Mucosa of gallbladder (tissue), 1 donor: ENCODE results near the gene DIPK2A. TPM values are rescaled to one million over a fixed set of nuclear protein-coding genes. Genes with fewer than 3 reads are reported as not detected.

ENCODE experiments used
- DNase-seq: peaks from one replicate; pipeline ENCODE4 v3.0.0-alpha.2; 2020; ENCODE audit warnings: low spot score
- total RNA-seq: library from RNA; stranded (reverse); gene quantifications from one replicate; pipeline ENCODE4 v1.2.1, GENCODE V29; 2021
- donor health status: DM: no; HTN: no; CAD: no.

DIPK2A gene, protein sequence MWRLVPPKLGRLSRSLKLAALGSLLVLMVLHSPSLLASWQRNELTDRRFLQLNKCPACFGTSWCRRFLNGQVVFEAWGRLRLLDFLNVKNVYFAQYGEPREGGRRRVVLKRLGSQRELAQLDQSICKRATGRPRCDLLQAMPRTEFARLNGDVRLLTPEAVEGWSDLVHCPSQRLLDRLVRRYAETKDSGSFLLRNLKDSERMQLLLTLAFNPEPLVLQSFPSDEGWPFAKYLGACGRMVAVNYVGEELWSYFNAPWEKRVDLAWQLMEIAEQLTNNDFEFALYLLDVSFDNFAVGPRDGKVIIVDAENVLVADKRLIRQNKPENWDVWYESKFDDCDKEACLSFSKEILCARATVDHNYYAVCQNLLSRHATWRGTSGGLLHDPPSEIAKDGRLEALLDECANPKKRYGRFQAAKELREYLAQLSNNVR
- total RNA-seq = 44.1 TPM

DNA sequence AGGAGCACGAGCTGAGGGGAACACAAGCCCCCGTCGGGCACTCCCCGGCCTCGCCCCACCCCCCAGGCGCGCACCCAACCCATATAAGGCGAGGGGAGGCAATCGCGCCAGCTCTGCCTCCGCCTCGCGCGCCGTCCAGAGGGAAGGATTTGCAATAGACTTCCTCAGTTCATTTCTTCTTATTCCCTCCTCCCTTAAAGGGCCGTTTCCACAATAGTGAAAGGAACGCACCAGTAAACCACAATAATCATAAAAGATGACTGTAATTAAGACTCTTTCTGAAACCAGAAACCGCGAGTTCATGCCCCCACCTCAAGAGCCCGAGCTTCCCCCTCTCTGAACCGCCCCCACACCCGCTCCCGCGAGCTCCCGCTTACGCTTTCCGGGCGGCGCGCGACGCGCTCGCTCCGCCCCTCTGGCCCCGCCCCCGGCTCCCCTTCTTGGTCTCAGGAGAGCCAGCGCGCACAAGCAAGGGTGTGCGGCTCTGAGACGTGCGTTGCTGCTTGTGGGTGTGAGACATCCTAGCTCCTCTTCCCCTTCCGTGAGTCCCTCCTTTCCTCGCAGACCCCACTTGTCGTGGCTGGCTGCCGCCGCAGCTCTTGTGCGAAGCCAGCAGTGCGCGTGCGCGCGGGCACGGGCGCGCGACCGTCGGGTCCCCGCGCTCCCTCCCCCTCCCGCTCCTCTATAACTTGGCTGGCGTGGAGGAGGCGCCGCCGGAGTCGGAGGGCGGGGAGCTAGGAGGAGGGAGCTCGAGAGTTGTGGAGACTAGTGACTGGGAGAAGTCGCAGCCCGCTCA, at the start of gene DIPK2A:
TSS of gene DIPK2A (plus strand) at position 465 of the 796 bp plus-strand sequence. CDS start 510 bp downstream, outside the sequence.
- DNase-seq = peak; percentile 95

DNA sequence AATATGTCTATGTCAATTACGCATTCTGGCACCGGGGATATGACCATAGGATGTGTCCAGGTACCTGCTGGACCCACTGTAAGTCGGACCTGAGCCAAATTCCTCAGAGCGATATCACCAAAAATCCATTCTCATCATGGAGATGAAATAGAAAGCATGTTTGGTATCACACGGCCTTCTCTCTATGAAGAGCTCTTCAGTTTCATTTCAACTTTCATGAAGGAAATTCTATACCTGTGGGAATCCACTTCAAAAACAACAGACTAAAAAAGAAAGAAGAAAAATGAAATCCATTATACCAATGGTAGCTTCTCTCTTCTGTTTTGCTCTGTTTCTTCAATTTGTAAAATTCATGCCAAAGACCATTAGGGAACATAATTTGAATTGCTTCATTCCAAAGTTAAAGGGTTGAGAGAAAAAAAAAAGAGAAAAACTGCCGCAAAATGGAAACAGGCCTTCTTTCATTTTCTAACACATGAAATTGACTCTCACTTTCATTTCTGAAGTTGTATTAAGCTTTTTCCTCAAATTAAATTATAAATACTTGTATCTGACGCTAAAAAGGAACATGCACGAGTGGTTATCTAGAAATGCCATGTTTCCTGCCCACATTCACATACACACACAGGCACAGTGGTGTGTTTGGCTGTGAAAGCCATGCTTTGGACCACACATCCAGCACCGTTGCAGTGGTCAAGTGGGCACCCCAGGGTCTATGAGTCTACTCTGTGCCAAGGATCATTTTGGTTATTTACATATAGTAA, 46.9 kb upstream of the DIPK2A start:
- no peak for DNase-seq

DNA sequence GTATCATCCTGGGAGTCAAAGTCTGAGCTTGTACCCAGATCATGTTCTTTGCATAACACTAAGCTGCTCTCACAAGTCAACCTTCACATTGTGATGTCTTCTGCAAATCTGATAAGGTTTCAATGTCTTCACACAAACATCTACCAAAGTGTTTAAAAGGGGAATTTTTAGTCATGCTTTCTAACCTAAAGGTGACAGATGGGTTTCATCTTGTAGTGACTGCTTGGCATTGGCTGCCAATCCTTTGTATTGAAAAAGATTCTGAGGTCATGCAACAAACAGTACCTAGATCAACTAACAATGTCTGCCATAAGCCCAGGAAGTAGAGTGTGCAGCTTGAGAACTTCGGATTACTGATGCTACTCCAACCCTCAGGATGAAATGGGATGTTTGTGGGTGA, 43.6 kb upstream of the DIPK2A start:
- DNase-seq = no peak

DNA sequence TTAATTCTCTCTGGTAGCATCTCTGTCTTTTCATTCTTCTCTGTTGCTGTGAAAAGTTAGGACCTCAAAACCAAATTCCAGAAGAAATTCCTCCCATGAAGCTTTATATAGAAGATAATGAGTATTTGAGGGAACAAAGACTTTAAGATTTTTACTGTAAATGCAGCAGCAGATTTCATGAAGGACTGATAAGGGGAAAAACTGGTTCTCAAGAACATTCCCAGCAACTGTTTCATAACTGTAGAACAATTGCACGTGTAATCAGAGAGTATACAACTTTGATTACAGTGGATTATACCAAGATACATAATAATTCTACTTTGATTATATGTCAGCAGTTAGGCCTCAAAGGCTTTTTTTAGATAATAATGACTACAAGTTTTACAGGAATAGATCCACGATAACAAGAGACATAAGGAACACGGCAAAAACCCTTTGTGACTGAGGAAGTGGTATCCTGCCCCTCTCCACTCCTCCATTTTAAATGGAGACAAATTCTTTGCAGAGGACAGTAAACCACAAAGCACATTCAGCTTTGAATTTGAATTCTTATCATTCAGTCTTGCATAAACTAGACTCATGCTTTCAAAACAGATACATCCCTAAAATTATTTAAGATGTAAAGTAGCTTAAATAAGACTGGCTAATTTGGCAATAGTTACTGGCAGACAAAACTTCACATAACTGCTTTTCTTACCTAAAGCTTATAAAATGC, 42.9 kb upstream of the DIPK2A start:
- no peak for DNase-seq

DNA sequence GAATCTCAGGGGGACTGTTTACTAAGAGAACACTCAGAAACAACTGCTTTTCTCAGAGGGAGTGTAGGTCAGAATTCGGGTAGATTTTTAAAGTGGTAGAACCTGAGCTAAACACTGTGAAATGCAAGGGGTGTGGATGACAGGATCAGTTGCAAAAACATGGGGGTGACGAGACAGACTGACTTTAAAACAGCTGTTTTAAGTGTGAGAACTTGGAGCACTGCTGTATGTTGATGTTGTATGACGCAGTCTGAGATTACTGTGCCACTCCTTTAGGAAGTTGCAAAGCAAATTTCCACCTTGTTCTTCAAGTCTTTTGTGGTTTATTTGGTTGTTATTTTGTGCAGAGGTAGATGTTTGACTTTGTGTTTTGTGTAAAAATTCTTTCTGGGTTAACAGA, 36.8 kb upstream of the DIPK2A start:
- DNase-seq = no peak

DNA sequence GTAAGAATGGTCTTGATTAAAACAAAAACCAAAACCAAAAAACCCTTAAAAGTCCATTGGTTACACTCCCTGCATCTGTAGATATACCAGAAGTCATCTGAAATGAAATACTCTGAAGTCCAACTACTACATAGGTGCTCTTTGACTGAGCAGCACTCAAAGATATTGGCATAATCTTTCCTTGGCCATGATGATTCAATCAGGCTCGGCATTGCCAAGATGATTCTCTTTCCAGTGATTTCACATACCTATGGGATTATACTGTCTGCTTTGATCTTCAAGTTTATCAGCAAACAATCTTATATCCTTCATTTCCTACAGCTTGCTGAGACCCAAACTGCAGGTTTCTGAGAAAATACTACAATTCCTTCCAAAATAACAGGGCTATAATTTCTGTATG, 35.9 kb upstream of the DIPK2A start:
- no peak for DNase-seq

DNA sequence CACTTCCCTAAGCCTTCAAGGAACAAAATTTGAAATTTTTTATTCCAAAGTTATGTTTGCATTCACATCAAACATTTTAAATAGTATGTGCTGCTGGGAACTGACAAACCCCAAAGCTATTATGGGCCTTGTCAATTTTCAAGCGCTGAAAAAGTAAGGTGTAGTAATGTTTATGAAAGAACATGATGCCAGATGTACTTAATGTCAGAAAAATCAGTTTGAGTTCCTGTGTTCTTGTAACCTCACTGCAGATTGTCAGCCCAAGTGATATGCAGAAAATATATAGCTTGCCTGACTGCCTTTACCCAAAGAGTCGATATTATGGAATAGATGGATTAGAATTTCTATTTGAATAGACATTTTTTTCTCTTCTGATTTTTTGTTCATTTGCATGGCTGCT, 20.8 kb upstream of the DIPK2A start:
- DNase-seq = no peak

DNA sequence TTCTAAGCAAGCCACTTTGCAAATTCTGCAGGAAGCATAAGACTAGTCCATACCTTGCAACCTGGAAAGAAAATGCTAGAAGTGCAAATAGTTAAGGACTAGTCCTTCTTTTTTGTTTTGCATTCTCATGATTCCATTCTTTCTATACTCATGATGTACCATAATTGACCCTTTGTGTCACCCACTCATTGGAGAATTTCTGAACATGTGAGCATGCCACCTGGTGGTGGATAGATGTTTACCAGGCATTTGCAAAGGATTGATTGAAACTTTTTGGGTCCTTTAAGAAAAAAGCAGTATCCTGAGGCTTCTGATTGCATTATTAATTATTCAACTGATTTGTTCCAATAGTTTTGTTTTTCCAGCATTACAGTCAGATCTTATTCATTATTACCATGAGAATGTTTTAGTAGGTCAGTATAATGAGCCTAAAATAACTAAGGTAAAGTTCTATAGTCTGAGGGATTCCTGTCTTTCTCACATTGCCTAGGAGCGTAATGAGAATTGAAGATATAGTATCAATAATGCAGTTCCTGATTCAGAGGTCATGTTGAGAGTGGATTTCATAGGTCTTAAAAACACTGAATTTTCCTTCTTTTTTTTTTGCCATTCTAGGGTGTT, 20.2 kb upstream of the DIPK2A start:
- DNase-seq = no peak

DNA sequence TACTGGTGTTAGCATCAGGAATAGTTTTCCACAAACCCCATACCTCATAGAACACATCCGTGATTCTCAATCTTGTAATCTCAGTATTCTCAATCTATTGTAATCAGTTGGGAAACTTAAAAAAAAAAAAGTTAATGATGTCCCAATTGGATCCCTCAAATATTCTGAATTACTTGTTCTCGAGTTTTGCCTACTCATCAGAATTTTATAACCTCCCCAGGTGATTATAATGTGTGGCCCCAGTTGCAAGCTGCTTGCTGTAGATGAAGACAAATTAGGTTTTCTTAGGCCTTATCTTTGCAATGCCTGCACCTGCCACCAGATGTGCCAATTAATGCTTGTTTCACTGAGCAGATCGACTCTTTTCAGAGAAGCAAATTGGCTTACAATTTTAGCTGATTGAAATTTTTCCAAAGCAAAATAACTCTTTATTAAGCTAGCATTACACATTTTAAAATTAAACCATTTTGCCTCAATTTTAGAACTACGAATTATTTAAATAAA, 19.0 kb upstream of the DIPK2A start:
- no peak for DNase-seq

DNA sequence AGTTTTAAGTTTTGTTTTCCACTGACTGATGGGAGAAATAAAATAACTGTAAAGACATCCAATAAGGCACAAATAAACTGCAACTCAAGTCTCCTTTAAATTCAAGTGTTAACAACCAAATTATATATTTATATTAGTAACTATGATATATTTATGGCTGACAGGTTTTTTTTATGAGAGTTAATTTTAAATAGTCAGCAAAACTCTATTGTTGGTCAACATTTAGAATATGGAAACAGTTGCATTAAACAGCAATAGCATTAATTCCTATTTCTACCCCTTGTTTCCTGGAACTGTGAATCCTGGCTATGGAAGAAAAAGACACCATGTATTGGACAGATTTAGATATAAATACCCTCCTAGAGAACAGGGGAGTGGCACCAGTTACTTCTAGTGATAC, 16.5 kb upstream of the DIPK2A start:
- no peak for DNase-seq

DNA sequence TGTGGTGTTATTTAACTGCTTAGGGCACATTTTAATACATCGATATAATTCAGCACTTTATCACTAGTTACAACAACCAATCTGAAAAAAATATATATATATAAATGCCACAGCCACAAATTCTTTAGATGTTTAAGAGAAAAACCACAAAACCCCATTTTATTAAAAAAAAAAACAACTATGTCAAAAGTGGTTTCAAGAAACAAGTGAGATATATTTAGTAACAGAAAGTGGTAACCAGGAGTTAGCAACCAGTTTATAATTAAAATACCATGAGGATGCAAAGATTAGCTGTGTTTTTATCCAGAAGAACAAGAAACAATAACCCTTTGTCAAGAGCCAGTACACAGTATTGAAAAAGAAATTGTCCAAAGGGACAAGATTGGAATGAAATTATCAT, 14.8 kb upstream of the DIPK2A start:
- no peak for DNase-seq

DNA sequence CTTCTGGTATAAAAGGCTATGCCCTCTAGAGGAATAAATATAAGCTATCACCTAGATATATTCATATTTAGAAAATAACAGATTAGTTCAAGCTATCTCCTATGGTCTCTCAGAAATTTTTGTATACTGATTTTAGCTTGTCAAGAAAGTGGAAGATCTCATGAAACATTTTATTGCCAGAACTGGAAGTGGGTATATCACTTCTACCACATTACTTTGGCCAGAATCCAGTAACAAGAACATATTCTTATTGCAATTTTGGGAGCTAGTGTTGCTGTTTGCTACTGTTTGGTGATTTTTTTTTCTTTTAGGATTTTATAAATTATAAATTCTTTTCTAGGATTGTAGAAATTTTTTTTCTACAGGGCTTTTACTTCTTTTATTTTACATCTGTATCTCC, 14.2 kb upstream of the DIPK2A start:
- no peak for DNase-seq

DNA sequence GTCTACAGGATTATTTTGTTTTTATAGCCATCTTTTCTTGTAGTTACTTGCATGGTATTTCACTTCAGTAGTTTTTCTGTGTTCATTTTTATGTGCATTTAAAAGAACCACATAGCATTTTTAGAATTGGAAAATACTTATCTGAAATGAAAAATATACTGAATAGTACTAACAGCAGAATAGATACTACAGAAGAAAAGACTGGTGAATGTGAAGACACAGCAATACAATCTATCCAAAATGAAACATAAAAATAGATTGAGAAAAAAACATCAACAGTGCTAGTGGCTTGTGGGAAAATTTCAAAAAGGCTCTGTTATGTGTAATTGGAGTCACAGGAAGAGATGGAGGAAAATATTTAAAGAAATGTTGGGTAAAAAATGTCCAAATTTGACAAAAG, 12.7 kb upstream of the DIPK2A start:
- DNase-seq = no peak

DNA sequence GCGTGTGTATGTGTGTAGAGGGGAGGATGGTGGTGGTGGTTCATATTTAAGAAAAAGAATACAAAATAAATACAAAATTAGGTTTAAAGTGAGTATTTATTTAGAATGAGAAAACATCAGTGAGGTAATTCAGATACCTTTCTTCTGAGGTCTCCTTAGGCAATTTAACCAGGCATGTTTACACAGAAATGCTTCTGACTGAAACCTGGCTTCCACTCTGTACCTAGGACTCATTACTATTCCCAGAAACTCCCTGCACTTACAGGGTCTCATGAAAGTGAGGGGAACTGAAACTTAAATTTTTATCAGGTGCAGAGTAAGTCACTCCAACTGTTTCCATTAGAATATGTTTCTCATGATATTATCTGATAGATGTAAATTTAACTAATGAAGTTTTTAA, 10.3 kb upstream of the DIPK2A start:
- DNase-seq = no peak

DNA sequence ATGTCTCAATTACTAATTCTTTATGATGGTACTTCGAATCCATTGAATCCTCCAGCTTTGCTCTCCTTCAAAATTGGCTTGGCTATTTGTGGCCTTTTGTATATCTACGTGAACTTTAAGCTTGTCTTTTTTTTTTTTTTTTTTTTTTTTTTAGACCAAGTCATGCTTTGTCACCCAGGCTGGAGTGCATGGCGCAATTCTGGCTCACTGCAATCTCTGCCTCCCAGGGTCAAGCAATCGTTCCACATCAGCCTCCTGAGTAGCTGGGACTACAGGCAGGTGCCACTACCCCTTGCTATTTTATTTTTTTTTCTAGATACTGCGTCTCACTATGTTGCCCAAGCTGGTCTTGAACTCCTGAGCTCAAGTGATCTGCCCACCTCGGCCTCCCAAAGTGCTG, 7.7 kb upstream of the DIPK2A start:
- no peak for DNase-seq

DNA sequence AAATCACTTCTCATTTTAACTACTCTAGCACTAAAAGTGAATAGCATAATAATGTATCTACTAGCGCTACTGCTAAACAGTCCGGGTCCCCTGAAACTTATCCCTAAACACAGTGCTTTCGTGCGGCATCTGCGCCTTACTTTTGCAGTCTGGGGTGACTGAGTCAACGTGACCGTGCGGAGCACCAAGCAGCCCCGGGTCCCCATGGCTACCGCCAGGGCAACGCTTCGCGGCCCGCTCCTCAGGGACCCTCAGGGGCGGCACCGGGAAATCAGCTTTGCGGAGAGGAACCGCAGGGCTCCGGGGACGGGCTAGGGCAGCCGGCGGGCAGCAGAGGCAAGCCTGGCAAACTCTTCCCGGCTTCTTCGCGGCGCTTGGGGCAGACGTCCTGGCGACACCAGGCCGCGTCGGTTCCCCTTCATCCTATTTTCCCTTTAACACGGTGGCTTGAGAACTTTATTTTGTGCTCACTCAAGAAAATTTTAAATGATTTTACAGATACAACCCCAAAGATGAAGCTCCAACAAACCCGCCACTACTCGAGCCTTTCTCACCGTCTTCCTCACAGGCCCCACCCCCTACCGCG, 757 bp upstream of the DIPK2A start:
- peak; percentile 23 for DNase-seq

DNA sequence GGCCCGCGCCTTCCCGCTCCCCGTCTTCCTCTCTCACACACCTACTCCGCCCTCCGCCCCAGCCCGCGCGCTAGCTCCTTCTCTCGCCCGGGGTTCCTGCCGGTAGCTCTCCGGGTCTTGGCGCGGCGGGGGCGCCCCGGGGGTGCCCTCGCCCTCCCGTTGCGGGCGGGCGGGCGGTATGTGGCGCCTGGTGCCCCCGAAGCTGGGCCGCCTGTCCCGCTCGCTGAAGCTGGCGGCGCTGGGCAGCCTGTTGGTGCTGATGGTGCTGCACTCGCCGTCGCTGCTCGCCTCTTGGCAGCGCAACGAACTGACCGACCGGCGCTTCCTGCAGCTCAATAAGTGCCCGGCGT, 507 bp downstream of the DIPK2A start:
- no peak for DNase-seq

DNA sequence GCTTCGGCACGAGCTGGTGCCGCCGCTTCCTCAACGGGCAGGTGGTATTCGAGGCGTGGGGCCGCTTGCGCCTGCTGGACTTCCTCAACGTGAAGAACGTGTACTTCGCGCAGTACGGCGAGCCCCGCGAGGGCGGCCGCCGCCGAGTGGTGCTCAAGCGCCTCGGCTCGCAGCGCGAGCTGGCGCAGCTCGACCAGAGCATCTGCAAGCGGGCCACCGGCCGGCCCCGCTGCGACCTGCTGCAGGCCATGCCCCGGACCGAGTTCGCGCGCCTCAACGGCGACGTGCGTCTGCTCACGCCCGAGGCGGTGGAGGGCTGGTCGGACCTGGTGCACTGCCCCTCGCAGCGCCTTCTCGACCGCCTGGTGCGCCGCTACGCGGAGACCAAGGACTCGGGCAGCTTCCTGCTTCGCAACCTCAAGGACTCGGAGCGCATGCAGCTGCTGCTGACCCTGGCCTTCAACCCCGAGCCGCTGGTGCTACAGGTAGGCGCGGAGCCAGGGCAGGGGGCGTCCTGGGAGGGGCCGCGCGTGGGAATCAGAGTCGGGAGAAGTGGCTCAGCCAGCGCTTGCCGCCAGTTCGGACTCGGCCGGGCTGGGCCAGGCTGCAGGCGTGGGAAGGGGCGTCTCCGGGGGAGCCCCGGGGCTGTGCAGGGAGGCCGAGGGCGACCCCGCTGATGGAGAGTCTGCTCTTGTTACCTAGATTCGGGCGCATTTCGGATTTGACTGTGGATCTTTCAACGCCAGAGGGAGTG, 1.1 kb downstream of the DIPK2A start:
- peak; percentile 73 for DNase-seq

DNA sequence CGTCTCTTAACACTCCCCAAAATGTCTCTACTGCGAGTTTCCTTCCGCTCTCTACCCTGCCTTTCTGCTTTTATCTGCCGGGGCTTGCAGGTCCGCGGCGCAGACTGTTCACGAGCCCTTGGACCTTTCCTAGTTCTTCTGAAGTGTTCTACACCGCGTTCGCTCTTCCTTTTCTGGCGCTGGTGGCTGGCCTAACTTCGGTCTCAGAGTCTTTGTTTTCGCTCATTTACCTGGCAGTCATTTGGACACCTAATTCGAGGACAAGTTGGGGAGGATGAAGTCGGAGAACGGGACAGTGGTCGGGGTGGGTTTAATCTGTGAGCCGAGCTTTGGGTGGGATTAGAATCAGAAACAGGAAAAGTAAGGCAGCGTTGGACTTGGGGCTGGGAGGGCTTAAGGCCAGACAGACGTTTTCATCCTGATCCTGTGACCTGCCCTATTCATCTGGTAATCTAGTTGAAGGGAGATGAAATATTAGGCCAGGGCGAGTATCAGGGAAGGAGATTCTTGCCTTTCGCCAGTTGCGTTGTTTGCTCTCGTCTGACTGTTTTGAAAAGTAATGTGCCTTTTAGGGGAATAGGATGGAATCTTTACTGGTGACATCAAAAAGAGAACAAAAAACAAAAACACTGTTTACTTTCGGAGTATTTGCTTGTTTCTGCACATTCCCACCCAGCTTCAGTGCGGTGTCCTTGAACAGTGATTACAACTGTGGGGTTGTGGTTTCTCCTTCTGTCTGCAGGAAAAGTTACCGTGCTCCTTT, 1.8 kb downstream of the DIPK2A start:
- peak; percentile 78 for DNase-seq
